Panc1 (cell line): ENCODE results near the gene IL1R2. TPM values are rescaled to one million over a fixed set of nuclear protein-coding genes. Genes with fewer than 3 reads are reported as not detected.

Experiments used
- ATAC-seq: fragments of 200-7000 bp; cut with Tn5 transposase; 2 replicates; pipeline ENCODE4 v1.9.1; 2020; ENCODE audit warnings: mild to moderate bottlenecking, moderate library complexity
- BruUV-seq: library from RNA; stranded (reverse); fragments of 400-500 nt; replicated peaks from 2 replicates; lab custom pipeline; 2021; lab: Mats Ljungman, UMichigan
- CTCF ChIA-PET: fragments of 300-600 bp; sonication (Branson Sonifier 250); formaldehyde crosslinking; loops from one replicate; lab custom pipeline; 2022; ENCODE audit warnings: antibody characterized with exemption; lab: Charles Lee
- POLR2A ChIA-PET: fragments of 300-600 bp; sonication (Branson Sonifier 250); formaldehyde crosslinking; loops from one replicate; lab custom pipeline; 2022; ENCODE audit warnings: antibody characterized with exemption; lab: Charles Lee
- DNase-seq: peaks from one replicate; pipeline ENCODE4 v3.0.0-alpha.2; 2010; ENCODE audit warnings: low read depth, low spot score
- H3K27ac ChIP-seq: 2 replicates; pipeline ENCODE4 v1.5.1; 2011; ENCODE audit warnings: mild to moderate bottlenecking, low read length, inconsistent platforms
- H3K27me3 ChIP-seq: fragments of 200-500 bp; sonication (Bioruptor generic); 2 replicates; pipeline ENCODE4 v1.6.0; 2014; ENCODE audit warnings: low read length, inconsistent platforms; ENCODE audit not compliant: control insufficient read depth, insufficient read depth
- H3K36me3 ChIP-seq: fragments of 200-500 bp; sonication (Bioruptor generic); 2 replicates; pipeline ENCODE4 v1.5.1; 2014; ENCODE audit warnings: inconsistent platforms, mild to moderate bottlenecking, low read length, moderate library complexity; ENCODE audit not compliant: control insufficient read depth, insufficient read depth
- H3K4me1 ChIP-seq: 2 replicates; pipeline ENCODE4 v1.5.1; 2011; ENCODE audit warnings: inconsistent platforms, mild to moderate bottlenecking, low read length, moderate library complexity; ENCODE audit not compliant: control insufficient read depth, insufficient read depth
- H3K4me3 ChIP-seq, 2 experiments: 2 replicates each; pipeline ENCODE4 v1.5.1; 2011 to 2012; ENCODE audit warnings: low read depth in 2 of 2, low read length in 2 of 2, mild to moderate bottlenecking in 2 of 2, inconsistent platforms in 1 of 2, moderate library complexity in 1 of 2
- H3K9me3 ChIP-seq: fragments of 200-500 bp; sonication (Bioruptor generic); 2 replicates; pipeline ENCODE4 v1.5.1; 2014; ENCODE audit warnings: low read depth, mild to moderate bottlenecking, inconsistent platforms, low read length, moderate library complexity; ENCODE audit not compliant: control insufficient read depth, insufficient read depth
- CTCF ChIP-seq: fragments of 450-650 bp; IDR thresholded peaks from 2 replicates; pipeline ENCODE4 v1.5.1; 2017; ENCODE audit warnings: mild to moderate bottlenecking
- POLR2AphosphoS5 ChIP-seq: IDR thresholded peaks from 2 replicates; pipeline ENCODE4 v1.6.1; 2012; ENCODE audit warnings: mild to moderate bottlenecking, low read depth, low read length, moderate library complexity
- REST ChIP-seq, 2 experiments: IDR thresholded peaks; 2 replicates each; pipeline ENCODE4 v1.6.1; 2011 to 2012; ENCODE audit warnings: low read depth in 2 of 2, control low read depth in 1 of 2, low read length in 1 of 2, mild to moderate bottlenecking in 1 of 2, moderate library complexity in 1 of 2; ENCODE audit not compliant: insufficient read depth in 1 of 2
- SIN3A ChIP-seq: IDR thresholded peaks from 2 replicates; pipeline ENCODE4 v1.6.1; 2012; ENCODE audit warnings: low read depth, mild to moderate bottlenecking, low read length, moderate library complexity, borderline replicate concordance; ENCODE audit not compliant: insufficient read depth
- TCF7L2 ChIP-seq: IDR thresholded peaks from 2 replicates; pipeline ENCODE4 v1.6.1; 2011; ENCODE audit warnings: mild to moderate bottlenecking, low read depth, low read length, inconsistent platforms
- in situ Hi-C: cut with HindIII; loops from 2 replicates; pipeline ENCODE4 v1.10.0; 2016; ENCODE audit warnings: low sequenced_read_pairs, low pct_unique_long_range_greater_than_20kb
- intact Hi-C: fragments of 100-400 bp; cut with micrococcal nuclease; formaldehyde crosslinking; loops from one replicate; pipeline ENCODE4 v1.10.0; 2022; ENCODE audit not compliant: unreplicated experiment
- total RNA-seq: library from RNA; stranded (reverse); gene quantifications from one replicate; pipeline ENCODE4 v1.2.1, GENCODE V29; 2021; ENCODE audit not compliant: unreplicated experiment

The IL1R2 gene
- total RNA-seq, 1 experiment from 2014 or later, result 0.15 TPM

- ChIA-PET CTCF (no interaction called here), POLR2A (no interaction called here)
- in situ Hi-C loops (no loop called here), intact Hi-C loops (no loop called here)
- no peaks in the 10 kb centered on the region for H3K9me3 ChIP-seq
- ATAC-seq (no peak), DNase-seq (no peak)
- BruUV-seq, result no TSS peak
- H3K27ac ChIP-seq, result no peak overlapping the region
- TF ChIP-seq POLR2AphosphoS5 (no peak), TCF7L2 (no peak), CTCF (no peak), SIN3A (no peak), REST (IDR thresholded peaks at IDR 0.05; ENCODE audit: insufficient read depth in 1 of 2, low read depth in 2 of 2, low read length in 1 of 2) (no peak)
- H3K4me3 ChIP-seq, result no peak overlapping the region
- no peaks in the 10 kb centered on the region for H3K36me3 ChIP-seq
- no peaks in the 10 kb centered on the region for H3K4me1 ChIP-seq
- no peaks in the 10 kb centered on the region for H3K27me3 ChIP-seq
Observed at GRCh38 chr2:102018823-102019445, 27.2 kb downstream of the IL1R2 start.

- Histone ChIP-seq H3K9me3 (no peaks in the 10 kb centered on the region), H3K27me3 (peaks cover 2% of the 10 kb centered on the region; the same call in 1 of the 2 replicates), H3K27ac (no peak overlapping the region), H3K36me3 (no peaks in the 10 kb centered on the region), H3K4me1 (no peaks in the 10 kb centered on the region), H3K4me3 (no peak overlapping the region)
- no TSS peak for BruUV-seq
- peak; percentile 98 for TF ChIP-seq CTCF
- TF ChIP-seq SIN3A, result no peak
- TF ChIP-seq POLR2AphosphoS5, result no peak
- no peak for TF ChIP-seq TCF7L2
- TF ChIP-seq REST (IDR thresholded peaks at IDR 0.05; ENCODE audit: insufficient read depth in 1 of 2, low read depth in 2 of 2, low read length in 1 of 2), result no peak
- ChIA-PET POLR2A (interaction anchor here (0.6 kb wide), 1 partner anchor 98 kb away, joined by 3 read pairs; no protein-coding TSS in a partner anchor), CTCF (interaction anchor here (0.6 to 1.4 kb wide), 6 partner anchors 14 to 220 kb away, joined by 3 to 20 read pairs (median 3); no protein-coding TSS in a partner anchor)
- intact Hi-C loops (loop anchor here (2.0 to 5.0 kb wide), 2 partner anchors 220 to 427 kb away; no protein-coding TSS in a partner anchor), in situ Hi-C loops (no loop called here)
- DNase-seq (peak; percentile 64), ATAC-seq (peak; percentile 98)
Observed at GRCh38 chr2:102020596-102021170, 28.9 kb downstream of the IL1R2 start.
